Testis (tissue), 2 donors: ENCODE results near the gene PRODH.
"Not testable (repeated sequence)": the region's sequence is repeated elsewhere in the genome, so short reads cannot be mapped to it uniquely, and the experiment has no call there.

Experiments
- POLR2A ChIP-seq: fragments of 450-650 bp; IDR thresholded peaks from one replicate; pipeline ENCODE4 v1.6.1; 2017; ENCODE audit warnings: antibody characterized with exemption, mild to moderate bottlenecking, moderate library complexity
- TF ChIP-seq, protein P1 (sequence below), 3 experiments: fragments of 450-650 bp in 2 of 3; fragments of 200-600 bp in 1 of 3; sonication (generic) in 1 of 3; IDR thresholded peaks; one replicate each; pipeline ENCODE4 v1.5.1; 2016 to 2019; ENCODE audit warnings: antibody characterized with exemption in 3 of 3, mild to moderate bottlenecking in 2 of 3, moderate library complexity in 1 of 3

GRCh38 chr22:18906410-18906745 lies 29.7 kb downstream of the PRODH start:
- TF ChIP-seq, protein P1, sequence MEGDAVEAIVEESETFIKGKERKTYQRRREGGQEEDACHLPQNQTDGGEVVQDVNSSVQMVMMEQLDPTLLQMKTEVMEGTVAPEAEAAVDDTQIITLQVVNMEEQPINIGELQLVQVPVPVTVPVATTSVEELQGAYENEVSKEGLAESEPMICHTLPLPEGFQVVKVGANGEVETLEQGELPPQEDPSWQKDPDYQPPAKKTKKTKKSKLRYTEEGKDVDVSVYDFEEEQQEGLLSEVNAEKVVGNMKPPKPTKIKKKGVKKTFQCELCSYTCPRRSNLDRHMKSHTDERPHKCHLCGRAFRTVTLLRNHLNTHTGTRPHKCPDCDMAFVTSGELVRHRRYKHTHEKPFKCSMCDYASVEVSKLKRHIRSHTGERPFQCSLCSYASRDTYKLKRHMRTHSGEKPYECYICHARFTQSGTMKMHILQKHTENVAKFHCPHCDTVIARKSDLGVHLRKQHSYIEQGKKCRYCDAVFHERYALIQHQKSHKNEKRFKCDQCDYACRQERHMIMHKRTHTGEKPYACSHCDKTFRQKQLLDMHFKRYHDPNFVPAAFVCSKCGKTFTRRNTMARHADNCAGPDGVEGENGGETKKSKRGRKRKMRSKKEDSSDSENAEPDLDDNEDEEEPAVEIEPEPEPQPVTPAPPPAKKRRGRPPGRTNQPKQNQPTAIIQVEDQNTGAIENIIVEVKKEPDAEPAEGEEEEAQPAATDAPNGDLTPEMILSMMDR (IDR thresholded peaks at IDR 0.05): not testable (repeated sequence)
- TF ChIP-seq POLR2A: not testable (repeated sequence)
